Gastrocnemius medialis (tissue), 4 donors: ENCODE data around the gene CRYGA.

Experiments used
- POLR2A ChIP-seq, 2 donors: fragments of 450-650 bp; IDR thresholded peaks; one replicate each; pipeline ENCODE4 v1.6.1; 2017; ENCODE audit warnings: antibody characterized with exemption in 2 of 2, mild to moderate bottlenecking in 2 of 2, moderate library complexity in 2 of 2
- TF ChIP-seq, protein P1 (sequence below), 5 experiments: fragments of 450-650 bp in 3 of 5; fragments of 200-600 bp in 2 of 5; sonication (generic) in 2 of 5; IDR thresholded peaks in 4 of 5; conservative IDR thresholded peaks in 1 of 5; 1 replicate in 4 of 5; 2 replicates in 1 of 5; pipeline ENCODE4 v1.5.1; 2016 to 2019; ENCODE audit warnings: antibody characterized with exemption in 5 of 5, mild to moderate bottlenecking in 3 of 5, moderate library complexity in 3 of 5

- TF ChIP-seq, protein P1, sequence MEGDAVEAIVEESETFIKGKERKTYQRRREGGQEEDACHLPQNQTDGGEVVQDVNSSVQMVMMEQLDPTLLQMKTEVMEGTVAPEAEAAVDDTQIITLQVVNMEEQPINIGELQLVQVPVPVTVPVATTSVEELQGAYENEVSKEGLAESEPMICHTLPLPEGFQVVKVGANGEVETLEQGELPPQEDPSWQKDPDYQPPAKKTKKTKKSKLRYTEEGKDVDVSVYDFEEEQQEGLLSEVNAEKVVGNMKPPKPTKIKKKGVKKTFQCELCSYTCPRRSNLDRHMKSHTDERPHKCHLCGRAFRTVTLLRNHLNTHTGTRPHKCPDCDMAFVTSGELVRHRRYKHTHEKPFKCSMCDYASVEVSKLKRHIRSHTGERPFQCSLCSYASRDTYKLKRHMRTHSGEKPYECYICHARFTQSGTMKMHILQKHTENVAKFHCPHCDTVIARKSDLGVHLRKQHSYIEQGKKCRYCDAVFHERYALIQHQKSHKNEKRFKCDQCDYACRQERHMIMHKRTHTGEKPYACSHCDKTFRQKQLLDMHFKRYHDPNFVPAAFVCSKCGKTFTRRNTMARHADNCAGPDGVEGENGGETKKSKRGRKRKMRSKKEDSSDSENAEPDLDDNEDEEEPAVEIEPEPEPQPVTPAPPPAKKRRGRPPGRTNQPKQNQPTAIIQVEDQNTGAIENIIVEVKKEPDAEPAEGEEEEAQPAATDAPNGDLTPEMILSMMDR (IDR thresholded peaks at IDR 0.05 in 4 of 5, conservative IDR thresholded peaks at IDR 0.05 in 1 of 5): no peak
- no peak for TF ChIP-seq POLR2A (IDR thresholded peaks at IDR 0.05)
Observed at GRCh38 chr2:208183972-208184705, 20.8 kb upstream of the CRYGA start.
